HL-60/S4 treated with phorbol 12-myristate 13-acetate at 8.2 ng/mL for 4 days and 3 days (cell line): ENCODE data around the gene KTN1.

Experiments used
- in situ Hi-C: fragments of 300-500 bp; cut with MboI; formaldehyde crosslinking; loops from 2 replicates; pipeline ENCODE4 v1.15.0; 2022; ENCODE audit warnings: low sequenced_read_pairs

Gene KTN1

DNA sequence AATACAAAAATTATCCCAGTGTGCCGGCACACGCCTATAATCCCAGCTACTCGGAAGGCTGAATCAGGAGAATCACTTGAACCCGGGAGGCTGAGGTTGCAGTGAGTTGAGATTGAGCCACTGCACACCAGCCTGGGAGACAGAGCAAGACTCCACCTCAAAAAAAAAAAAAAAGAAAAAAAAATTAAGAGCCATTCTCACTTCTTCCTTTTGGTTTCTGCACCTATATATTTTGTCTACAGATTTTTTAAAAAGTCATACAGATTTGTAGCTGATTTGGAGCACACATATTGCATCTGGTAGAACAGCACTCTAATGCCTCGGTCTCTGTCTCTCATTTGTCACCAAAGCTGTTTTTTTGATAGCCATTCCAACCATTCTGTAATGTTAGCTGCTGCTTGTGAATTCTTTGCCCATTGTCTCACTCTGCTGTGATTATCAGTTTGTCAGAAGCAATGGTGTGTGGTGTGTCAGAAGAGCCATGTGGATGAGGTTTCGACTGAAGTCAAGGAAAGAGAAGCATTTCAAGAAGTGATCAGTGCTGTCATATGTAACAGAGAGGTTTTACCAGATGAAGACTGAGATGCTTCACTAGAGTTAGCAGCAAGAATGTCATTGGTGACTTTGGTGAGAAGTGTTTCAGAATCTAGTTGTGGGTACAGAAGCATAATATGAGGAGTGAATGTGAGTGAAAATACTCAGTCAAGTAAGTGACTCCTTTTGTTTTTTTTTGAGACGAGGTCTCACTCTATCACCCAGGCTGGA, 8.7 kb upstream of the KTN1 start:
- in situ Hi-C loops: no loop called here

GRCh38 chr14:55572578-55572977, 7.4 kb upstream of the KTN1 start:
- in situ Hi-C loops: no loop called here

DNA sequence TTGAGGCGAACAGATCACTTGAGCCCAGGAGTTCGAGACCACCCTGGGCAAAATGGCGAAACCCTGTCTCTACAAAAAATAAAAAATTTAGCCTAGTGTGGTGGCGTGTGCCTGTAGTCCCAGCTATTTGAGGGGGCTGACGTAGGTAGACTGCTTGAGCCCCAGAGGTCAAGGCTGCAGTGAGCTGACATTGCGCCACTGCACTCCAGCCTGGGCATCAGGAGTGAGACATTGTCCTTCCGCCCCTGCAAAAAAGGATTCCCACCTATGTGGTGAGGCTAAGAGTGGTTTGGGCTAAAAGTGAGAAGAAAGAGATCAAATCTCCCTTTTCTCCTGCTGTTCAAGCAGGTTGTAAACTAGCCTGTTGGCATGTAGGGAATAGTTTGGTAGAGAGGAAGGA, 5.0 kb upstream of the KTN1 start:
- in situ Hi-C loops: no loop called here

GRCh38 chr14:55577229-55577628, 2.8 kb upstream of the KTN1 start:
- in situ Hi-C loops: no loop called here

- in situ Hi-C loops: no loop called here
Observed at GRCh38 chr14:55578511-55578910, 1.5 kb upstream of the KTN1 start.

- in situ Hi-C loops: no loop called here
Observed at GRCh38 chr14:55580470-55581341, 699 bp downstream of the KTN1 start.

- in situ Hi-C loops: no loop called here
Observed at GRCh38 chr14:55581342-55581771, 1.4 kb downstream of the KTN1 start.

GRCh38 chr14:55582746-55583145, 2.7 kb downstream of the KTN1 start:
- in situ Hi-C loops: no loop called here

GRCh38 chr14:55583942-55584468, 4.0 kb downstream of the KTN1 start:
- in situ Hi-C loops: no loop called here

- in situ Hi-C loops: no loop called here
Observed at GRCh38 chr14:55585854-55586253, 5.8 kb downstream of the KTN1 start.

DNA sequence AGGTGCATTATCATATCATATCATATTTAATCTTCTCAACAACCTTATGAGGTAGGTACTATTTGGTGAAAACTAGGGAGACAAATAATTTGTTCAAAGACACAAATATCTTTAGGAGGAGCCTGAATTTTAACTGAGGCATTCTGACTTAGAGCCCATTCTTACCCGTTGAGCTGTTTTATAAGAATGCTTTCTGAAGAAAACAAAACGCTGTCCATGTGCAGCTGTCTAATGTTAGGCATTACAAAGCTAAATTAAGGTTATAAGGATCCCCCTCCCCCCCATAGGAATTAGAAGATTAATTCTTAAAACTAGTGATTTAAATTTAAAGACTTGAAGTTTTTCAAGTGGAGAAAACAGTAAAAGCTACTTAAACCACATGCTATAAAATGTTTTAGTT, 6.4 kb downstream of the KTN1 start:
- in situ Hi-C loops: no loop called here

DNA sequence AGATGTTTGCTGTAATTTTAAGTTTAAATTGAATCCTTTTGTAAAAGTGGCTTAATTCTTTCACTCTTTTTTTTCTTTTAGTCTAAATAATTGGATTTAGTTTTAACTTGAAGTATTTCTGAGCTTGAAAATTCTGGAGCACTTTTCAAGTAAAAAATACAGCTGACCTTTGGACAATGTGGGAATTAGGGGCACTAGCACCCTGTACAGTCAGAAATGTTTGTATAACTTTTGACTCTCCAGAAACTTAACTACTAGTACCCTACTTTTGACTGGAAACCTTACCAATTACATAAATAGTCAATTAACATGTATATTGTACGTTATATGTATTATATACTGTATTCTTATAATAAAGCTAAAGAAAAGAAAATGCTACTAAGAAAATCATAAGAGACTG, 7.8 kb downstream of the KTN1 start:
- in situ Hi-C loops: no loop called here

DNA sequence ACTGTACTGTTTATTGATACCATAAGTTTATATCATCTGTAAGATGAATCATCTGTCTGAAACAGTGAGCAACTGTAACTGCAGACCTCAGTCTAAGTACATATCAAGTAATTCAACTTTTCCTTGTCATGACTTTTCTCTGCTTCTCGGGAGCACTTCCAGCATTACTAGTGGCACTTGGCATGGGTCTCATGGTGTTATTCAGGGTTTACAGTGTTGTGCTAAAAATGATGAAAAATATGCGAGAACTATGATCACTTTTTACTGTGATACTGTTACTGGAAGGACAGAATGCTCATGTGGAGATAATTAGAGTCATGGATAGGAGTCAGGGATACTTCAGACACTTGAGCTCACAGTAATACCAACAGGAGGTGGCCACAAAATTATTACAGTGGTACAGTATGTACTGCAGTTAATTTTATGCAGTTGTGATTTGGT, 8.3 kb downstream of the KTN1 start:
- in situ Hi-C loops: no loop called here

- in situ Hi-C loops: no loop called here
Observed at GRCh38 chr14:55589171-55589570, 9.2 kb downstream of the KTN1 start.

DNA sequence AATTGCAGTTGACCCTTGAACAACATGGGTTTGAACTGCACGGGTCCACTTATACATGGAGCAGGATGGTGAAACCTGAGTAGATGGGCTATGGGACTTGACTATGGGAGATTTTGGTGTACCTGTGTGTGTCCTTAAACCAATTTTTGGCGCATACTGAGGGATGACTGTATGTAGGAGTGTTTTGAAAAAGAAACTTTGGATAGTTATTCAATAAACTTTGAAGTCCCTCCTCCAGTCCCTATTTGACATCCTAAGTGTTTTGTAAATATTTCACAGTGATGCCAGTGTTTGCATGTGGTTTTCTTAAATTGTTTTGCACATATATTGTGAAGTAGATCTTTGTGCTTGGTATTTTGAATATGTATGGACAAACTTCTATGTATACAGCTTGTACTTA, 12.4 kb downstream of the KTN1 start:
- in situ Hi-C loops: no loop called here

GRCh38 chr14:55593698-55594097, 13.7 kb downstream of the KTN1 start:
- in situ Hi-C loops: no loop called here

- in situ Hi-C loops: no loop called here
Observed at GRCh38 chr14:55599250-55599879, 19.4 kb downstream of the KTN1 start.

GRCh38 chr14:55600784-55601561, 21.0 kb downstream of the KTN1 start:
- in situ Hi-C loops: no loop called here

- in situ Hi-C loops: no loop called here
Observed at GRCh38 chr14:55603401-55603953, 23.5 kb downstream of the KTN1 start.

GRCh38 chr14:55604488-55604887, 24.5 kb downstream of the KTN1 start:
- in situ Hi-C loops: no loop called here
